MCF 10A (cell line): ENCODE results near the gene STXBP5. TPM values are rescaled to one million over a fixed set of nuclear protein-coding genes. Genes with fewer than 3 reads are reported as not detected.

ENCODE experiments used
- BruUV-seq: library from RNA; stranded (reverse); fragments of 400-500 nt; replicated peaks from 2 replicates; lab custom pipeline; 2021; lab: Mats Ljungman, UMichigan
- CTCF ChIA-PET: fragments of 300-600 bp; sonication (Branson Sonifier 250); formaldehyde crosslinking; extraction: SDS; loops from one replicate; lab custom pipeline; 2021; ENCODE audit warnings: antibody characterized with exemption, inconsistent platforms; lab: Yijun Ruan, JAX
- POLR2A ChIA-PET: fragments of 300-600, 350-650 bp; sonication (Branson Sonifier 250); formaldehyde crosslinking; extraction: SDS; loops from one replicate; lab custom pipeline; 2020; ENCODE audit warnings: antibody characterized with exemption, inconsistent platforms; lab: Yijun Ruan, JAX
- DNase-seq: peaks from one replicate; pipeline ENCODE4 v3.0.0-alpha.2; 2018; ENCODE audit not compliant: unreplicated experiment
- H3K27ac Mint-ChIP-seq: one replicate; pipeline ENCODE4 v1.8.0; 2022; ENCODE audit warnings: mild to moderate bottlenecking, low read depth, mixed read lengths; ENCODE audit not compliant: unreplicated experiment
- H3K27me3 Mint-ChIP-seq: one replicate; pipeline ENCODE4 v1.8.0; 2022; ENCODE audit warnings: mixed read lengths; ENCODE audit not compliant: insufficient read depth, unreplicated experiment
- H3K36me3 Mint-ChIP-seq: one replicate; pipeline ENCODE4 v1.8.0; 2022; ENCODE audit warnings: mild to moderate bottlenecking, moderate library complexity, mixed read lengths; ENCODE audit not compliant: insufficient read depth, unreplicated experiment
- H3K4me1 Mint-ChIP-seq: one replicate; pipeline ENCODE4 v1.8.0; 2022; ENCODE audit warnings: mixed read lengths; ENCODE audit not compliant: insufficient read depth, unreplicated experiment
- H3K4me3 Mint-ChIP-seq: one replicate; pipeline ENCODE4 v1.8.0; 2022; ENCODE audit warnings: mild to moderate bottlenecking, moderate library complexity, mixed read lengths; ENCODE audit not compliant: unreplicated experiment
- H3K9me3 Mint-ChIP-seq: one replicate; pipeline ENCODE4 v1.8.0; 2022; ENCODE audit warnings: mixed read lengths; ENCODE audit not compliant: unreplicated experiment
- CTCF ChIP-seq: fragments of 200-600 bp; IDR thresholded peaks from one replicate; pipeline ENCODE4 v1.8.0; 2022; ENCODE audit warnings: antibody characterized with exemption, mild to moderate bottlenecking; ENCODE audit not compliant: unreplicated experiment
- intact Hi-C: fragments of 100-400 bp; cut with micrococcal nuclease; formaldehyde crosslinking; loops from 2 replicates; pipeline ENCODE4 v1.14.1; 2022
- total RNA-seq: library from RNA; stranded (reverse); gene quantifications from 2 replicates; pipeline ENCODE4 v1.2.3, GENCODE V29; 2022

The STXBP5 gene
- total RNA-seq, 1 experiment from 2014 or later = 38.5 TPM

- H3K27ac Mint-ChIP-seq = peak overlapping the region; percentile 99
- CTCF ChIA-PET = interaction anchor here (0.6 to 1.4 kb wide), 3 partner anchors 40 to 78 kb away, joined by 3 to 5 read pairs (median 3); no protein-coding TSS in a partner anchor
- peaks cover 11% of the 10 kb centered on the region for H3K4me1 Mint-ChIP-seq
- no peaks in the 10 kb centered on the region for H3K9me3 Mint-ChIP-seq
- intact Hi-C loops = loop anchor here (10.0 kb wide), 1 partner anchor 213 kb away; no protein-coding TSS in a partner anchor
- no TSS peak for BruUV-seq
- DNase-seq = peak; percentile 36
- POLR2A ChIA-PET = interaction anchor here (0.6 to 8.6 kb wide), 13 partner anchors 8 to 432 kb away, joined by 3 to 95 read pairs (median 4); no protein-coding TSS in a partner anchor
- H3K27me3 Mint-ChIP-seq = no peaks in the 10 kb centered on the region
- H3K36me3 Mint-ChIP-seq = peaks cover 12% of the 10 kb centered on the region
- no peak for TF ChIP-seq CTCF
- peak overlapping the region; percentile 83 for H3K4me3 Mint-ChIP-seq
Measured at GRCh38 chr6:147207837-147208754, 3.9 kb downstream of the STXBP5 start.

- Mint-ChIP-seq H3K4me3 (peak overlapping the region; percentile 4), H3K4me1 (peaks cover 11% of the 10 kb centered on the region), H3K27me3 (no peaks in the 10 kb centered on the region), H3K36me3 (peaks cover 24% of the 10 kb centered on the region), H3K27ac (peak overlapping the region; percentile 99), H3K9me3 (no peaks in the 10 kb centered on the region)
- TF ChIP-seq CTCF = no peak
- DNase-seq = no peak
- no TSS peak for BruUV-seq
- intact Hi-C loops = loop anchor here (10.0 kb wide), 1 partner anchor 215 kb away; no protein-coding TSS in a partner anchor
- ChIA-PET CTCF (interaction anchor here (0.6 to 1.1 kb wide), 3 partner anchors 13 to 298 kb away, joined by 3 to 4 read pairs (median 3); no protein-coding TSS in a partner anchor), POLR2A (interaction anchor here (0.6 to 8.6 kb wide), 7 partner anchors 10 to 297 kb away, joined by 3 to 95 read pairs (median 3); no protein-coding TSS in a partner anchor)
Measured at GRCh38 chr6:147209762-147210449, 5.7 kb downstream of the STXBP5 start.

- intact Hi-C loops = no loop called here
- ChIA-PET CTCF (interaction anchor here (0.9 to 1.0 kb wide), 2 partner anchors 10 to 72 kb away, joined by 3 to 4 read pairs; no protein-coding TSS in a partner anchor), POLR2A (interaction anchor here (0.6 to 1.7 kb wide), 3 partner anchors 8 to 77 kb away, joined by 3 to 11 read pairs (median 3); no protein-coding TSS in a partner anchor)
- H3K4me3 Mint-ChIP-seq = no peak overlapping the region
- BruUV-seq = no TSS peak
- H3K27me3 Mint-ChIP-seq = no peaks in the 10 kb centered on the region
- no peaks in the 10 kb centered on the region for H3K9me3 Mint-ChIP-seq
- H3K36me3 Mint-ChIP-seq = peaks cover 20% of the 10 kb centered on the region
- no peak for DNase-seq
- TF ChIP-seq CTCF = no peak
- H3K27ac Mint-ChIP-seq = no peak overlapping the region
- peaks cover 11% of the 10 kb centered on the region for H3K4me1 Mint-ChIP-seq
Measured at GRCh38 chr6:147211349-147211748, 7.1 kb downstream of the STXBP5 start.
